GM18867 (cell line): Measurements from ENCODE around the gene LNX2.

Experiments
- ATAC-seq: cut with Tn5 transposase; IDR thresholded peaks from one replicate; pipeline ENCODE4 v1.9.1; 2021; ENCODE audit warnings: mild to moderate bottlenecking, moderate library complexity; ENCODE audit not compliant: unreplicated experiment

Gene LNX2

GRCh38 chr13:27516103-27516502, 104.2 kb downstream of the LNX2 start:
- ATAC-seq, result no peak

GRCh38 chr13:27510082-27510481, 110.2 kb downstream of the LNX2 start:
- no peak for ATAC-seq

- no peak for ATAC-seq
These were observed 111.5 kb downstream of the LNX2 start for GRCh38 chr13:27508802-27509201.

GRCh38 chr13:27505792-27506191, 114.5 kb downstream of the LNX2 start:
- no peak for ATAC-seq

GRCh38 chr13:27504868-27505194, 115.5 kb downstream of the LNX2 start:
- ATAC-seq, result no peak

GRCh38 chr13:27504128-27504867, 116.0 kb downstream of the LNX2 start:
- no peak for ATAC-seq

GRCh38 chr13:27500806-27501534, 119.4 kb downstream of the LNX2 start:
- no peak for ATAC-seq

- ATAC-seq, result no peak
These were observed 122.6 kb downstream of the LNX2 start for GRCh38 chr13:27497563-27498230.

GRCh38 chr13:27496536-27497273, 123.6 kb downstream of the LNX2 start:
- no peak for ATAC-seq

GRCh38 chr13:27496006-27496405, 124.3 kb downstream of the LNX2 start:
- no peak for ATAC-seq
